HL-60 (cell line): ENCODE data around the gene ZSWIM6.

Source experiments
- CTCF ChIP-seq: IDR thresholded peaks from one replicate; pipeline ENCODE4 v1.5.1; 2011; ENCODE audit warnings: low read length, control low read depth, inconsistent platforms; ENCODE audit not compliant: insufficient read depth
- REST ChIP-seq: IDR thresholded peaks from 2 replicates; pipeline ENCODE4 v1.6.1; 2012; ENCODE audit warnings: low read depth; ENCODE audit not compliant: insufficient replicate concordance

GRCh38 chr5:61398440-61398839 lies 66.4 kb downstream of the ZSWIM6 start:
- no peak for TF ChIP-seq CTCF
- no peak for TF ChIP-seq REST
